Measurements from ENCODE around the gene OLA1.

OLA1 gene

GRCh38 chr2:174202188-174202587 is 46.1 kb downstream of the OLA1 start:
- Histone ChIP-seq H3K4me1 (ENCODE audit: control insufficient read depth in 1 of 2, insufficient read depth in 2 of 2, low read length in 2 of 2) (no peaks in the 10 kb centered on the region), H3K27me3 (ENCODE audit: low read depth, low read length) (no peaks in the 10 kb centered on the region), H3K4me3 (ENCODE audit: low read depth in 1 of 2, low read length in 2 of 2) (no peak overlapping the region), H3K9me3 (ENCODE audit: control insufficient read depth in 1 of 2, low read length in 2 of 2) (no peaks in the 10 kb centered on the region), H3K27ac (ENCODE audit: low read length) (no peak overlapping the region), H3K36me3 (ENCODE audit: control insufficient read depth in 1 of 2, insufficient read depth in 2 of 2, low read length in 2 of 2) (no peaks in the 10 kb centered on the region)

DNA sequence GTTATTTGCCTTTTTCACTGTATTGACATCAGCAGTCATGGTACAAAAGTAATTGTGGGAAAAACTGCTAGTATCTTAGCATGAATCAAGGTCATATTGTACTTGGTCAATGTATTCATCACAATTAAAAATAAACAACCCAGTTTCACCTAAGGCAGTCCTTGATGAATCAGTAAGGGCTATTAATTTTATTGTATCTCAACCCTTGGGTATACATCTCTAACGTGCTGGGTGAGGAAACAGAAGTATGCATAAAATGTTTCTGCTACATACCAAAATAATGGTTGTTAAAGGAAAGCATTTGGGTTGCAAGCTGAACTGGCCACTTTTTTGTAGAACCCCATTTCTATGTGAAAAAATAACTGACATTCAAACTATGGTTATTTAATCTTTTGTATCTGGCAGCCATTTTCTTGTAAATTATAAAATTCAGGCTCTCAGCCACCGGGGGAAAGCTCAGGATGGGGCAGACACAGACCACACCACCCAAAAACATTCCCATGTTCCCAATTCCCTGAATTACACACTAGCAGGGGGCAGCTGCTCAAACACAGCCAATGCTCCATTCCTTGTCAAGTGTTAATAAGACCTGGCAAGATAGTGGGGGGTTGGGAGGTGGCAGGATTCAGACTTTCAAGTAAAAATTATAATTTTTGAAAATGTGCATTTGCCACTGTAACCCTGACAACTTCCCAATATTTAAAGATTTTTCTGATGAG is 49.3 kb downstream of the OLA1 start:
- Histone ChIP-seq H3K4me3 (ENCODE audit: low read depth in 1 of 2, low read length in 2 of 2) (no peak overlapping the region), H3K9me3 (ENCODE audit: control insufficient read depth in 1 of 2, low read length in 2 of 2) (no peaks in the 10 kb centered on the region), H3K27me3 (ENCODE audit: low read depth, low read length) (no peaks in the 10 kb centered on the region), H3K36me3 (ENCODE audit: control insufficient read depth in 1 of 2, insufficient read depth in 2 of 2, low read length in 2 of 2) (no peaks in the 10 kb centered on the region), H3K4me1 (ENCODE audit: control insufficient read depth in 1 of 2, insufficient read depth in 2 of 2, low read length in 2 of 2) (no peaks in the 10 kb centered on the region), H3K27ac (ENCODE audit: low read length) (no peak overlapping the region)

GRCh38 chr2:174195253-174195652 is 53.1 kb downstream of the OLA1 start:
- no peaks in the 10 kb centered on the region for H3K36me3 ChIP-seq (ENCODE audit: control insufficient read depth in 1 of 2, insufficient read depth in 2 of 2, low read length in 2 of 2)
- H3K4me1 ChIP-seq (ENCODE audit: control insufficient read depth in 1 of 2, insufficient read depth in 2 of 2, low read length in 2 of 2) = no peaks in the 10 kb centered on the region
- H3K9me3 ChIP-seq (ENCODE audit: control insufficient read depth in 1 of 2, low read length in 2 of 2) = peaks cover 0 to 3% of the 10 kb centered on the region in 2 donors
- H3K4me3 ChIP-seq (ENCODE audit: low read depth in 1 of 2, low read length in 2 of 2) = no peak overlapping the region
- H3K27me3 ChIP-seq (ENCODE audit: low read depth, low read length) = no peaks in the 10 kb centered on the region
- no peak overlapping the region for H3K27ac ChIP-seq (ENCODE audit: low read length)

DNA sequence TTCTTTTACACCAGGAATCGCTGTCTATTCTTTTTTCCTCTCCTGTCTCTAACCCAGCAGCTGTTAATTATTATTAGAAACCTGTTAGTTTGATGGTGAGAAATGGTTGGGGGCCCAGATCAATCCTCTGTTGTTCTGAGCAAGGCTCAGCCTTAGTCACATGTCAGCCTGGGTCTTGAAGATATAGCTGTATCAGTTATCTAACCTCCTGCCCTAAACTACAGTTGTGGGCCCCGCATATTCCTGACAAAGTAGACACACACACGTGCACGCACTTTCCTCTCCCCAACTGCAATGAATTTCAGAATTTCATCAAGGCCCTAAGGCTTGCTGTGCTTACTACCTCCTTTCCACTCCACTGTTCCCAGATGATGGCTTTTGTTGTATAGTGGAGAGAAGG is 54.6 kb downstream of the OLA1 start:
- no peak overlapping the region for H3K27ac ChIP-seq (ENCODE audit: low read length)
- H3K9me3 ChIP-seq (ENCODE audit: control insufficient read depth in 1 of 2, low read length in 2 of 2) = peaks cover 0 to 3% of the 10 kb centered on the region in 2 donors
- no peaks in the 10 kb centered on the region for H3K36me3 ChIP-seq (ENCODE audit: control insufficient read depth in 1 of 2, insufficient read depth in 2 of 2, low read length in 2 of 2)
- no peaks in the 10 kb centered on the region for H3K4me1 ChIP-seq (ENCODE audit: control insufficient read depth in 1 of 2, insufficient read depth in 2 of 2, low read length in 2 of 2)
- no peak overlapping the region for H3K4me3 ChIP-seq (ENCODE audit: low read depth in 1 of 2, low read length in 2 of 2)
- H3K27me3 ChIP-seq (ENCODE audit: low read depth, low read length) = no peaks in the 10 kb centered on the region

DNA sequence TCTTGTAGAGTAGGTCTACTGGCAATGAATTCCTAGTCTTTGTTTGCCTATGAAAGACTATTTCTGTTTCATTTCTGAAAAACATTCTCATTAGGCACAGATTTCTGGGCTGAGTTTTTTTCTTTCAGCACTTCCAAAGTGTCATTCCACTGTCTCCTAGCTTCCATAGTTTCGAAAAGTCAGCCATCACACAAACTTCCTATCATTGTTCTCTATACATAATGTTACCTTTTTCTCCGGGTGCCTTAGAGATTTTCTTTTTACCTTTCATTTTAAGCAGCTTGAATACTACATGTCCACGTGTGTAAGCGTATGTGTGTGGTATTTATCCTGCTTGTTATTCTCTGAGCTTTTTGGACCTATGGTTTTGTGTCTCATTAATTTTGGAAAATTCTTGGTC is 55.7 kb downstream of the OLA1 start:
- Histone ChIP-seq H3K27me3 (ENCODE audit: low read depth, low read length) (no peaks in the 10 kb centered on the region), H3K4me1 (ENCODE audit: control insufficient read depth in 1 of 2, insufficient read depth in 2 of 2, low read length in 2 of 2) (no peaks in the 10 kb centered on the region), H3K9me3 (ENCODE audit: control insufficient read depth in 1 of 2, low read length in 2 of 2) (peaks cover 0 to 3% of the 10 kb centered on the region in 2 donors), H3K36me3 (ENCODE audit: control insufficient read depth in 1 of 2, insufficient read depth in 2 of 2, low read length in 2 of 2) (no peaks in the 10 kb centered on the region), H3K27ac (ENCODE audit: low read length) (no peak overlapping the region), H3K4me3 (ENCODE audit: low read depth in 1 of 2, low read length in 2 of 2) (no peak overlapping the region)

DNA sequence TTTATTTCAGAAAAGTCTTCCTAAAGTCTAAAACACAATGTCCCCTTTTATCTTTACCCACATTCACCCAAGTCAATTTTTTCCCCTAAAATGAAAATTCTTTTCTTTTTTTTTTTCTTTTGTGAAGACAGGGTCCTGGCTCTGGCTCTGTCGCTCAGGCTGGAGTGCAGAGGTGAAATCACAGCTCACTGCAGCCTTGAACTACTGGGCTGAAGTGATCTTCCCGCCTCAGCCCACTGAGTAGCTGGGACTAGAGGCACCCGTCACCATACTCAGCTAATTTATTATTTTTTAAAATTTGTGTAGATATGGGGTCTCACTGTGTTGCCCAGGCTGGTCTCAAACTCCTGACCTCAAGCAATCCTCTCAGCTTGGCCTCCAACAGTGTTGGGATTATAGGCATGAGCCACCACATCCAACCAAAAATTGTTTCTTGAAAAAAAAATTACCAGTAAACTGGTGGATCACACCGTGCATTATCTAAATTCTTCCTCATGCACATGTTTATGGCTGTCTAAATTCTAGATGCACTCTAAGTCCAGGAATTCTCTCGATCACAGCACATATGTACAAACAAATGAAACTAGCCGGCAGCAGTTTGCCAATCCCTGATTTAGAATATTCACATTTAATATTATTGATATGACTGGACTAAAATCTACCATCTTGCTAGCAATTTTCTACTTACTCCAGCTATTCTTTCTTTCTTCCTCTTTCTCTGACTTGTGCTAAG is 56.8 kb downstream of the OLA1 start:
- Histone ChIP-seq H3K36me3 (ENCODE audit: control insufficient read depth in 1 of 2, insufficient read depth in 2 of 2, low read length in 2 of 2) (no peaks in the 10 kb centered on the region), H3K4me3 (ENCODE audit: low read depth in 1 of 2, low read length in 2 of 2) (no peak overlapping the region), H3K9me3 (ENCODE audit: control insufficient read depth in 1 of 2, low read length in 2 of 2) (peaks cover 0 to 3% of the 10 kb centered on the region in 2 donors), H3K27ac (ENCODE audit: low read length) (no peak overlapping the region), H3K4me1 (ENCODE audit: control insufficient read depth in 1 of 2, insufficient read depth in 2 of 2, low read length in 2 of 2) (no peaks in the 10 kb centered on the region), H3K27me3 (ENCODE audit: low read depth, low read length) (no peaks in the 10 kb centered on the region)

DNA sequence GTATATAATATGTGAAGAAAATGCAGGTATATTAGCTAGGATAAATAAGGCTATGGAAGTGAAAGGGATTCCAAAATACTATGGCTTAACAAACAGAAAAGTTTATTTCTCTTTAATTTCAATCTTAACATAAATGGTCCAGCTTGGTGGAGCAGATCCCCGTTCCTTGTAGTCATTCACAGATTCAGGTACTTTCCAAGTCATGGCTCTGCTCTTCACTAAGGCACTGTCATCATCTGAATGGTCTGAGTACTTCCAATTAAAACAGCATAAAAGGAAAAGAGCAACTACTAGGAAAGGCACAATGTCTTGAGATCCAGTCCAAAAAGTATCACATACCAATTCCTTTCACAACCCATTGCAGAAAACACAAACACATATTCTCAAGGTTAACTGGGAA is 63.4 kb downstream of the OLA1 start:
- Histone ChIP-seq H3K4me3 (ENCODE audit: low read depth in 1 of 2, low read length in 2 of 2) (no peak overlapping the region), H3K27me3 (ENCODE audit: low read depth, low read length) (no peaks in the 10 kb centered on the region), H3K27ac (ENCODE audit: low read length) (no peak overlapping the region), H3K36me3 (ENCODE audit: control insufficient read depth in 1 of 2, insufficient read depth in 2 of 2, low read length in 2 of 2) (no peaks in the 10 kb centered on the region), H3K4me1 (ENCODE audit: control insufficient read depth in 1 of 2, insufficient read depth in 2 of 2, low read length in 2 of 2) (no peaks in the 10 kb centered on the region), H3K9me3 (ENCODE audit: control insufficient read depth in 1 of 2, low read length in 2 of 2) (no peaks in the 10 kb centered on the region)

GRCh38 chr2:174184504-174184903 is 63.8 kb downstream of the OLA1 start:
- Histone ChIP-seq H3K27me3 (ENCODE audit: low read depth, low read length) (no peaks in the 10 kb centered on the region), H3K27ac (ENCODE audit: low read length) (no peak overlapping the region), H3K36me3 (ENCODE audit: control insufficient read depth in 1 of 2, insufficient read depth in 2 of 2, low read length in 2 of 2) (no peaks in the 10 kb centered on the region), H3K9me3 (ENCODE audit: control insufficient read depth in 1 of 2, low read length in 2 of 2) (no peaks in the 10 kb centered on the region), H3K4me3 (ENCODE audit: low read depth in 1 of 2, low read length in 2 of 2) (no peak overlapping the region), H3K4me1 (ENCODE audit: control insufficient read depth in 1 of 2, insufficient read depth in 2 of 2, low read length in 2 of 2) (no peaks in the 10 kb centered on the region)

- Histone ChIP-seq H3K27me3 (ENCODE audit: low read depth, low read length) (no peaks in the 10 kb centered on the region), H3K36me3 (ENCODE audit: control insufficient read depth in 1 of 2, insufficient read depth in 2 of 2, low read length in 2 of 2) (no peaks in the 10 kb centered on the region), H3K27ac (ENCODE audit: low read length) (no peak overlapping the region), H3K9me3 (ENCODE audit: control insufficient read depth in 1 of 2, low read length in 2 of 2) (no peaks in the 10 kb centered on the region), H3K4me1 (ENCODE audit: control insufficient read depth in 1 of 2, insufficient read depth in 2 of 2, low read length in 2 of 2) (no peaks in the 10 kb centered on the region), H3K4me3 (ENCODE audit: low read depth in 1 of 2, low read length in 2 of 2) (no peak overlapping the region)
Measured at GRCh38 chr2:174183076-174183475, 65.3 kb downstream of the OLA1 start.

DNA sequence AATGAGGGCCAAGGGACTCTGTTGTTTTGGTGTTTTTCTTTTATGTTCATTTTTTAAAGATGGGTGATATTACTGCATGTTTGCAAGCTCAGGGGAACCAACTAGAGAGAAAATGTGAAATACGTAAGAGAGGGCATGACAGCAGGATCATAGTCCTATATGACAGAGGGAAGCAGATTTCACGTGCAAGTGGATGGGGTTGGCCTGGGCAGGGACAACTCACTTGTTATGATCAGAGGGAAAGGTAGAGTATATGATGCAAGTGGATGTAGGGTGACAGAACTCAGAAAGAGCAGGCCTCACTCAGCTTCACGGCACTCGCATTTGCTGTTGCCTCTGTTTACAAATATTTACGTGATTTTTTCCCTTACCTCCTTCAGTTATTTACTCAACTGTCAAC is 67.0 kb downstream of the OLA1 start:
- Histone ChIP-seq H3K36me3 (ENCODE audit: control insufficient read depth in 1 of 2, insufficient read depth in 2 of 2, low read length in 2 of 2) (no peaks in the 10 kb centered on the region), H3K4me1 (ENCODE audit: control insufficient read depth in 1 of 2, insufficient read depth in 2 of 2, low read length in 2 of 2) (no peaks in the 10 kb centered on the region), H3K4me3 (ENCODE audit: low read depth in 1 of 2, low read length in 2 of 2) (no peak overlapping the region), H3K27ac (ENCODE audit: low read length) (no peak overlapping the region), H3K27me3 (ENCODE audit: low read depth, low read length) (no peaks in the 10 kb centered on the region), H3K9me3 (ENCODE audit: control insufficient read depth in 1 of 2, low read length in 2 of 2) (no peaks in the 10 kb centered on the region)

DNA sequence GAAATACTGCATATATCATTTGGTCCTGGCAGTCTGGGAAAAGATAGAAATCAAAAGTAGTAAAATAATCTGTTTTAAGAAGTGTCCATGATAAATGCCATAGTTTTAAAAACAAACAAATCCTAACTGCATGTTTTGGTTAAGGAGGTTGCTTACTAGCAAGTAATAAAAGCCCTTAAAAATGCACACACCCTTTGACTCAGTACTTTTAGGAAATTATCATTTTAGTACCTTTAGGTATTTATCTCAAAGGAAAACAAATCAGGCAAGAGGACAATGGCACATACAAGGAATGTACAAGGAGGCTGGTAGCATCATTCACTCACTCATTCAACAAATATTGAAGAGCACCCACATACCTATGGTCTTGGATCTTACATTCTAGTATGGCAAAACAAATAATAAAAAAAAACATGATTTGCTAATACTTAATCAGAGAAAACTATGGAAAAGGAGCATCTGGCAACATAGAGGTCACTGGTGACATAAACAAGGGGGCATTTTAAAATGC is 67.6 kb downstream of the OLA1 start:
- no peaks in the 10 kb centered on the region for H3K9me3 ChIP-seq (ENCODE audit: control insufficient read depth in 1 of 2, low read length in 2 of 2)
- H3K36me3 ChIP-seq (ENCODE audit: control insufficient read depth in 1 of 2, insufficient read depth in 2 of 2, low read length in 2 of 2) = no peaks in the 10 kb centered on the region
- H3K4me3 ChIP-seq (ENCODE audit: low read depth in 1 of 2, low read length in 2 of 2) = no peak overlapping the region
- H3K27me3 ChIP-seq (ENCODE audit: low read depth, low read length) = no peaks in the 10 kb centered on the region
- H3K27ac ChIP-seq (ENCODE audit: low read length) = no peak overlapping the region
- no peaks in the 10 kb centered on the region for H3K4me1 ChIP-seq (ENCODE audit: control insufficient read depth in 1 of 2, insufficient read depth in 2 of 2, low read length in 2 of 2)
